Muscle of leg (tissue), 11 donors: ENCODE results near the gene CERKL. TPM values are rescaled to one million over a fixed set of nuclear protein-coding genes. Genes with fewer than 3 reads are reported as not detected.

ENCODE experiments used
- DNase-seq: peaks from one replicate; pipeline ENCODE4 v3.0.0; 2013
- H3K27ac ChIP-seq: one replicate; pipeline ENCODE4 v1.5.1; 2013; ENCODE audit warnings: mild to moderate bottlenecking, low read length, control low read depth
- H3K27me3 ChIP-seq: one replicate; pipeline ENCODE4 v1.6.1; 2013; ENCODE audit warnings: low read length; ENCODE audit not compliant: control insufficient read depth, insufficient read depth
- H3K36me3 ChIP-seq: one replicate; pipeline ENCODE4 v1.6.1; 2013; ENCODE audit warnings: low read length; ENCODE audit not compliant: control insufficient read depth, insufficient read depth
- H3K4me1 ChIP-seq: one replicate; pipeline ENCODE4 v1.6.1; 2013; ENCODE audit warnings: low read length; ENCODE audit not compliant: control insufficient read depth, insufficient read depth
- H3K4me3 ChIP-seq: one replicate; pipeline ENCODE4 v1.5.1; 2013; ENCODE audit warnings: low read length, control low read depth
- H3K9me3 ChIP-seq: replicated peaks from 2 replicates; pipeline ENCODE4 v1.6.1; 2013; ENCODE audit warnings: low read depth, low read length; ENCODE audit not compliant: control insufficient read depth
- WGBS: methylation state at CpG from one replicate; pipeline ENCODE4 v1.1.5; 2013; ENCODE audit warnings: missing lambda C conversion rate; ENCODE audit not compliant: insufficient coverage; 5-methylcytosine and 5-hydroxymethylcytosine counted together
- polyA plus RNA-seq, 8 donors: library from polyadenylated mRNA; unstranded; fragments of 120-200 nt; gene quantifications; one replicate each; pipeline versions ENCODE4 v1.2.1 to v1.2.3, GENCODE V29; 2013; ENCODE audit warnings: inconsistent platforms in 1 of 8, low replicate concordance in 1 of 8; ENCODE audit not compliant: insufficient read length in 8 of 8, insufficient read depth in 1 of 8
- total RNA-seq: library from RNA; stranded (reverse); fragments of 120-200 nt; gene quantifications from one replicate; pipeline ENCODE4 v1.2.4, GENCODE V29; 2013

The CERKL gene
- total and polyA plus RNA-seq, 9 donors, result 5.9 to 9.8 (median 7.8) TPM; not detected in 1

- Histone ChIP-seq H3K4me3 (no peak overlapping the region), H3K27ac (no peak overlapping the region), H3K27me3 (peaks cover 25% of the 10 kb centered on the region), H3K4me1 (peaks cover 9% of the 10 kb centered on the region), H3K36me3 (no peaks in the 10 kb centered on the region), H3K9me3 (no peaks in the 10 kb centered on the region)
- DNase-seq, result no peak
- 8% methylated on average over 2 of the region's 4 CpGs for WGBS
Observed at GRCh38 chr2:181657379-181657778, 474 bp upstream of the CERKL start.

- H3K4me1 ChIP-seq, result peaks cover 9% of the 10 kb centered on the region
- H3K27ac ChIP-seq, result no peak overlapping the region
- 64% methylated on average over 4 of the region's 7 CpGs for WGBS
- no peaks in the 10 kb centered on the region for H3K9me3 ChIP-seq
- no peak for DNase-seq
- peaks cover 25% of the 10 kb centered on the region for H3K27me3 ChIP-seq
- H3K36me3 ChIP-seq, result no peaks in the 10 kb centered on the region
- no peak overlapping the region for H3K4me3 ChIP-seq
Observed at GRCh38 chr2:181655519-181655918, 1.4 kb downstream of the CERKL start.

GRCh38 chr2:181649436-181649979 lies 7.4 kb downstream of the CERKL start:
- DNase-seq, result no peak
- H3K27me3 ChIP-seq, result no peaks in the 10 kb centered on the region
- no peaks in the 10 kb centered on the region for H3K9me3 ChIP-seq
- no peak overlapping the region for H3K4me3 ChIP-seq
- H3K36me3 ChIP-seq, result no peaks in the 10 kb centered on the region
- no CpG with 5 or more reads among the region's 4 CpGs for WGBS
- H3K27ac ChIP-seq, result no peak overlapping the region
- no peaks in the 10 kb centered on the region for H3K4me1 ChIP-seq

GRCh38 chr2:181648478-181649155 lies 8.3 kb downstream of the CERKL start:
- H3K27ac ChIP-seq, result no peak overlapping the region
- no peak overlapping the region for H3K4me3 ChIP-seq
- no peaks in the 10 kb centered on the region for H3K9me3 ChIP-seq
- DNase-seq, result no peak
- H3K36me3 ChIP-seq, result no peaks in the 10 kb centered on the region
- no peaks in the 10 kb centered on the region for H3K27me3 ChIP-seq
- no peaks in the 10 kb centered on the region for H3K4me1 ChIP-seq
- WGBS, result no CpG with 5 or more reads among the region's 2 CpGs

GRCh38 chr2:181646415-181646987 lies 10.4 kb downstream of the CERKL start:
- no peak overlapping the region for H3K4me3 ChIP-seq
- no peaks in the 10 kb centered on the region for H3K9me3 ChIP-seq
- no peak overlapping the region for H3K27ac ChIP-seq
- no peaks in the 10 kb centered on the region for H3K36me3 ChIP-seq
- H3K27me3 ChIP-seq, result no peaks in the 10 kb centered on the region
- no peak for DNase-seq
- H3K4me1 ChIP-seq, result no peaks in the 10 kb centered on the region
- WGBS, result no CpG with 5 or more reads among the region's 1 CpG

GRCh38 chr2:181643151-181643550 lies 13.8 kb downstream of the CERKL start:
- WGBS, result no CpG with 5 or more reads among the region's 1 CpG
- H3K27me3 ChIP-seq, result no peaks in the 10 kb centered on the region

GRCh38 chr2:181642086-181642485 lies 14.8 kb downstream of the CERKL start:
- Histone ChIP-seq H3K36me3 (no peaks in the 10 kb centered on the region), H3K4me1 (no peaks in the 10 kb centered on the region), H3K9me3 (no peaks in the 10 kb centered on the region), H3K27me3 (no peaks in the 10 kb centered on the region), H3K27ac (no peak overlapping the region), H3K4me3 (no peak overlapping the region)
- WGBS, result 44% methylated on average over 2 of the region's 4 CpGs
- no peak for DNase-seq

More at GRCh38 chr2:181643151-181643550, 13.8 kb downstream of the CERKL start:
- Histone ChIP-seq H3K27ac (no peak overlapping the region), H3K4me1 (no peaks in the 10 kb centered on the region), H3K36me3 (no peaks in the 10 kb centered on the region), H3K9me3 (no peaks in the 10 kb centered on the region), H3K4me3 (no peak overlapping the region)
- DNase-seq, result no peak

- Histone ChIP-seq H3K36me3 (no peaks in the 10 kb centered on the region), H3K27me3 (no peaks in the 10 kb centered on the region), H3K4me3 (no peak overlapping the region), H3K4me1 (no peaks in the 10 kb centered on the region), H3K9me3 (no peaks in the 10 kb centered on the region), H3K27ac (no peak overlapping the region)
- no peak for DNase-seq
- WGBS, result 35% methylated on average over 1 of the region's 1 CpG
Observed at GRCh38 chr2:181639686-181640085, 17.2 kb downstream of the CERKL start.

- no peak overlapping the region for H3K27ac ChIP-seq
- no peaks in the 10 kb centered on the region for H3K4me1 ChIP-seq
- 60% methylated on average over 1 of the region's 4 CpGs for WGBS
- H3K36me3 ChIP-seq, result no peaks in the 10 kb centered on the region
- no peaks in the 10 kb centered on the region for H3K27me3 ChIP-seq
- H3K9me3 ChIP-seq, result no peaks in the 10 kb centered on the region
- no peak overlapping the region for H3K4me3 ChIP-seq
- DNase-seq, result no peak
Observed at GRCh38 chr2:181632733-181633401, 24.0 kb downstream of the CERKL start.
